Stimulated activated CD8-positive, alpha-beta memory T cell treated with anti-CD3 and anti-CD28 coated beads, Interleukin-7, amount 100 ng/mL, for 4 hours (primary cell): Measurements from ENCODE around the gene NUP188.

Experiments used
- DNase-seq, 2 donors: peaks; one replicate each; pipeline ENCODE4 v3.0.0-alpha.2; 2020; ENCODE audit warnings: low read depth in 2 of 2

NUP188 gene

GRCh38 chr9:128947527-128948301, at the start of gene NUP188, which contains the start of gene DOLK:
Gene NUP188 (plus strand): TSS chr9:128947699. CDS start chr9:128947720, 21 bp downstream.
Gene DOLK (minus strand): TSS chr9:128947603. CDS start chr9:128947303, 300 bp downstream.
- peak; percentile 96 to 98 for DNase-seq

- no peak for DNase-seq
Measured at GRCh38 chr9:128898382-128898781, 49.1 kb upstream of the NUP188 start.

GRCh38 chr9:128898845-128899565, 48.5 kb upstream of the NUP188 start:
- no peak for DNase-seq

- DNase-seq = no peak
Measured at GRCh38 chr9:128899566-128900322, 47.8 kb upstream of the NUP188 start.

- no peak for DNase-seq
Measured at GRCh38 chr9:128901379-128901778, 46.1 kb upstream of the NUP188 start.

- no peak for DNase-seq
Measured at GRCh38 chr9:128901822-128902221, 45.7 kb upstream of the NUP188 start.

- peak; percentile 74 to 80 for DNase-seq
Measured at GRCh38 chr9:128902351-128903078, 45.0 kb upstream of the NUP188 start.

- no peak for DNase-seq
Measured at GRCh38 chr9:128903079-128903461, 44.4 kb upstream of the NUP188 start.

GRCh38 chr9:128903871-128904620, 43.5 kb upstream of the NUP188 start:
- DNase-seq = no peak

GRCh38 chr9:128905964-128906363, 41.5 kb upstream of the NUP188 start:
- DNase-seq = no peak

- DNase-seq = no peak
Measured at GRCh38 chr9:128906741-128907140, 40.8 kb upstream of the NUP188 start.

GRCh38 chr9:128908372-128908771, 39.1 kb upstream of the NUP188 start:
- DNase-seq = no peak

- no peak for DNase-seq
Measured at GRCh38 chr9:128909859-128910258, 37.6 kb upstream of the NUP188 start.

- DNase-seq = no peak
Measured at GRCh38 chr9:128910906-128911305, 36.6 kb upstream of the NUP188 start.

- DNase-seq = no peak
Measured at GRCh38 chr9:128911529-128912035, 35.9 kb upstream of the NUP188 start.

- no peak for DNase-seq
Measured at GRCh38 chr9:128912270-128912853, 35.1 kb upstream of the NUP188 start.

- no peak for DNase-seq
Measured at GRCh38 chr9:128913048-128913900, 34.2 kb upstream of the NUP188 start.

- no peak for DNase-seq
Measured at GRCh38 chr9:128913995-128914772, 33.3 kb upstream of the NUP188 start.

GRCh38 chr9:128916204-128916603, 31.3 kb upstream of the NUP188 start:
- DNase-seq = no peak
